OCI-LY7 (cell line): ENCODE measurements around the gene ANKRD42.

Experiments used
- CTCF ChIP-seq: fragments of 200-600 bp; sonication (generic); conservative IDR thresholded peaks from 2 replicates; pipeline ENCODE4 v1.5.1; 2014; ENCODE audit warnings: mild to moderate bottlenecking, antibody characterized with exemption, low read length, moderate library complexity, mixed read lengths
- EZH2phosphoT487 ChIP-seq: fragments of 200-600 bp; sonication (generic); IDR thresholded peaks from 2 replicates; pipeline ENCODE4 v1.6.1; 2018; ENCODE audit warnings: low read depth, borderline replicate concordance, mild to moderate bottlenecking, mixed run types, antibody characterized with exemption, low read length, moderate library complexity, mixed read lengths

- TF ChIP-seq CTCF (no peak), EZH2phosphoT487 (no peak)
These were observed 35.7 kb upstream of the ANKRD42 start for GRCh38 chr11:83157594-83158356.
